IMR-90 (cell line): Measurements from ENCODE around the gene EBF3. TPM values are rescaled to one million over a fixed set of nuclear protein-coding genes. Genes with fewer than 3 reads are reported as not detected.

Experiments
- ATAC-seq: fragments of 200-7000 bp; cut with Tn5 transposase; 2 replicates; pipeline ENCODE4 v1.9.1; 2020; ENCODE audit warnings: low read depth, mild to moderate bottlenecking, moderate library complexity
- BruUV-seq: library from RNA; stranded (reverse); fragments of 400-500 nt; replicated peaks from 2 replicates; lab custom pipeline; 2021; lab: Mats Ljungman, UMichigan
- CTCF ChIA-PET: fragments of 300-600 bp; formaldehyde crosslinking; extraction: SDS; loops from one replicate; lab custom pipeline; 2021; ENCODE audit warnings: antibody characterized with exemption; lab: Yijun Ruan, JAX
- POLR2A ChIA-PET: fragments of 300-600 bp; sonication (Branson Sonifier 250); formaldehyde crosslinking; loops from one replicate; lab custom pipeline; 2022; ENCODE audit warnings: antibody characterized with exemption; ENCODE audit not compliant: unreplicated experiment; lab: Charles Lee
- DNase-seq: peaks from one replicate; pipeline ENCODE4 v3.0.0; 2013
- H2AFZ ChIP-seq: replicated peaks from 2 replicates; pipeline ENCODE3; 2013; ENCODE audit warnings: low read length, mild to moderate bottlenecking; ENCODE audit not compliant: poor library complexity
- H2AK5ac ChIP-seq: 2 replicates; pipeline ENCODE4 v1.6.1; 2013; ENCODE audit warnings: low read depth, low read length, inconsistent platforms
- H2AK9ac ChIP-seq: replicated peaks from 2 replicates; pipeline ENCODE3; 2013; ENCODE audit warnings: mild to moderate bottlenecking, low read depth, low read length, moderate library complexity; ENCODE audit not compliant: poor library complexity
- H2BK120ac ChIP-seq: 2 replicates; pipeline ENCODE4 v1.6.1; 2013; ENCODE audit warnings: low read depth, low read length, inconsistent platforms
- H2BK15ac ChIP-seq: 3 replicates; pipeline ENCODE4 v1.6.1; 2013; ENCODE audit warnings: low read depth, low read length, inconsistent platforms
- H2BK20ac ChIP-seq: 2 replicates; pipeline ENCODE4 v1.6.1; 2013; ENCODE audit warnings: low read depth, mild to moderate bottlenecking, inconsistent platforms, low read length, moderate library complexity
- H2BK5ac ChIP-seq: 2 replicates; pipeline ENCODE4 v1.6.1; 2013; ENCODE audit warnings: mild to moderate bottlenecking, low read depth, low read length, inconsistent platforms; ENCODE audit not compliant: poor library complexity, severe bottlenecking
- H3K14ac ChIP-seq: replicated peaks from 2 replicates; pipeline ENCODE4 v1.6.1; 2013; ENCODE audit warnings: low read depth, low read length, inconsistent platforms
- H3K18ac ChIP-seq: 2 replicates; pipeline ENCODE4 v1.6.1; 2013; ENCODE audit warnings: low read depth, low read length, control low read depth
- H3K23ac ChIP-seq: 2 replicates; pipeline ENCODE4 v1.6.1; 2013; ENCODE audit warnings: low read depth, low read length, inconsistent platforms
- H3K27ac ChIP-seq: 2 replicates; pipeline ENCODE4 v1.5.1; 2013; ENCODE audit warnings: mild to moderate bottlenecking, control low read depth, low read length; ENCODE audit not compliant: insufficient read depth
- H3K27me3 ChIP-seq: 2 replicates; pipeline ENCODE4 v1.6.1; 2013; ENCODE audit warnings: low read length; ENCODE audit not compliant: control insufficient read depth, insufficient read depth
- H3K36me3 ChIP-seq: 2 replicates; pipeline ENCODE4 v1.6.1; 2013; ENCODE audit warnings: low read length, mixed read lengths; ENCODE audit not compliant: control insufficient read depth, insufficient read depth
- H3K4ac ChIP-seq: 2 replicates; pipeline ENCODE4 v1.6.1; 2013; ENCODE audit warnings: low read depth, low read length, inconsistent platforms
- H3K4me1 ChIP-seq: 2 replicates; pipeline ENCODE4 v1.6.1; 2013; ENCODE audit warnings: low read length, mixed read lengths; ENCODE audit not compliant: control insufficient read depth, insufficient read depth
- H3K4me2 ChIP-seq: 2 replicates; pipeline ENCODE4 v1.6.1; 2013; ENCODE audit warnings: low read depth, mild to moderate bottlenecking, control low read depth, low read length, moderate library complexity
- H3K4me3 ChIP-seq: 2 replicates; pipeline ENCODE4 v1.5.1; 2013; ENCODE audit warnings: low read depth, mild to moderate bottlenecking, control low read depth, low read length, moderate library complexity; ENCODE audit not compliant: insufficient read depth
- H3K56ac ChIP-seq: 2 replicates; pipeline ENCODE4 v1.6.1; 2013; ENCODE audit warnings: low read length, inconsistent platforms; ENCODE audit not compliant: insufficient read depth; ENCODE audit errors: extremely low read depth
- H3K79me1 ChIP-seq, 2 experiments: 2 replicates each; pipeline ENCODE4 v1.6.1; 2013; ENCODE audit warnings: low read length in 2 of 2, inconsistent platforms in 1 of 2, low read depth in 1 of 2
- H3K9ac ChIP-seq: 2 replicates; pipeline ENCODE4 v1.6.1; 2013; ENCODE audit warnings: low read depth, low read length, control low read depth
- H3K9me1 ChIP-seq: 2 replicates; pipeline ENCODE4 v1.6.1; 2013; ENCODE audit warnings: low read length, inconsistent platforms; ENCODE audit not compliant: insufficient read depth
- H3K9me3 ChIP-seq: 2 replicates; pipeline ENCODE4 v1.6.1; 2013; ENCODE audit warnings: low read length; ENCODE audit not compliant: control insufficient read depth, insufficient read depth
- H4K20me1 ChIP-seq: 2 replicates; pipeline ENCODE4 v1.6.1; 2013; ENCODE audit warnings: low read length, inconsistent platforms; ENCODE audit not compliant: insufficient read depth
- H4K5ac ChIP-seq: 2 replicates; pipeline ENCODE4 v1.6.1; 2013; ENCODE audit warnings: mild to moderate bottlenecking, low read depth, low read length, control low read depth
- H4K8ac ChIP-seq, 2 experiments: 2 replicates each; pipeline ENCODE4 v1.6.1; 2013; ENCODE audit warnings: low read depth in 2 of 2, low read length in 2 of 2, control low read depth in 1 of 2, inconsistent platforms in 1 of 2
- H4K91ac ChIP-seq: 2 replicates; pipeline ENCODE4 v1.6.1; 2013; ENCODE audit warnings: low read depth, low read length, inconsistent platforms; ENCODE audit not compliant: insufficient read depth
- CTCF ChIP-seq: conservative IDR thresholded peaks from 2 replicates; pipeline ENCODE4 v1.5.1; 2012; ENCODE audit warnings: mild to moderate bottlenecking, low read depth, low read length, improper control_type of control experiment
- FOS ChIP-seq: fragments of 150-350 bp; IDR thresholded peaks from 2 replicates; pipeline ENCODE4 v1.6.1; 2016; ENCODE audit warnings: low read depth, low read length
- MAZ ChIP-seq: IDR thresholded peaks from 2 replicates; pipeline ENCODE4 v1.6.1; 2012; ENCODE audit warnings: low read depth, mild to moderate bottlenecking, low read length, improper control_type of control experiment, moderate library complexity, borderline replicate concordance
- POLR2A ChIP-seq: IDR thresholded peaks from 2 replicates; pipeline ENCODE4 v1.6.1; 2012; ENCODE audit warnings: mild to moderate bottlenecking, low read depth, low read length
- WGBS, 2 experiments: methylation state at CpG; one replicate each; pipeline versions ENCODE4 v1.1.5 to v1.1.7; 2013; ENCODE audit warnings: missing lambda C conversion rate in 2 of 2; ENCODE audit not compliant: insufficient read length in 1 of 2; ENCODE audit errors: extremely low coverage in 2 of 2; 5-methylcytosine and 5-hydroxymethylcytosine counted together
- dilution Hi-C: fragments of 300-500 bp; cut with HindIII; formaldehyde crosslinking; loops from one replicate; pipeline ENCODE4 v1.14.3; 2018; ENCODE audit warnings: low sequenced_read_pairs; ENCODE audit not compliant: unreplicated experiment
- in situ Hi-C: fragments of 300-500 bp; cut with MboI; formaldehyde crosslinking; loops from 3 replicates; pipeline ENCODE4 v1.14.3; 2019; ENCODE audit warnings: low sequenced_read_pairs, inconsistent platforms, mixed read lengths
- intact Hi-C: fragments of 100-400 bp; cut with micrococcal nuclease; formaldehyde crosslinking; loops from 2 replicates; pipeline ENCODE4 v1.10.0; 2022
- polyA plus RNA-seq, 3 experiments: library from polyadenylated mRNA; depleted of rRNA; stranded (reverse); fragments of >200 nt; gene quantifications; 2 replicates each; pipeline ENCODE4 v1.2.3, GENCODE V29; 2012; ENCODE audit warnings: low replicate concordance in 1 of 3
- total RNA-seq: library from RNA; depleted of rRNA; stranded (reverse); fragments of >200 nt; gene quantifications from 2 replicates; pipeline ENCODE4 v1.2.3, GENCODE V29; 2012
- TF ChIP-seq, protein P1 (sequence below): fragments of 150-350 bp; IDR thresholded peaks from 2 replicates; pipeline ENCODE4 v1.6.1; 2016; ENCODE audit warnings: low read depth, mild to moderate bottlenecking, low read length, moderate library complexity, borderline replicate concordance

The EBF3 gene
- total and polyA plus RNA-seq, 2 of the 4 experiments (the other 2 are of a cell fraction) = 0.36 to 0.70 TPM

- no peak overlapping the region for H3K4ac ChIP-seq
- H2AK9ac ChIP-seq = no peak overlapping the region
- no peak overlapping the region for H3K23ac ChIP-seq
- H3K27ac ChIP-seq = no peak overlapping the region
- no peaks in the 10 kb centered on the region for H3K36me3 ChIP-seq
- H2AFZ ChIP-seq = no peak overlapping the region
- no peak overlapping the region for H2BK20ac ChIP-seq
- no peak overlapping the region for H2AK5ac ChIP-seq
- ChIA-PET CTCF (no interaction called here), POLR2A (no interaction called here)
- no peak overlapping the region for H4K8ac ChIP-seq
- H3K56ac ChIP-seq = no peak overlapping the region
- H2BK15ac ChIP-seq = no peak overlapping the region
- DNase-seq (no peak), ATAC-seq (no peak)
- H2BK5ac ChIP-seq = no peak overlapping the region
- H4K91ac ChIP-seq = no peak overlapping the region
- no peak overlapping the region for H3K18ac ChIP-seq
- no peak overlapping the region for H2BK120ac ChIP-seq
- H3K9ac ChIP-seq = no peak overlapping the region
- H3K9me3 ChIP-seq = peaks cover 25% of the 10 kb centered on the region
- H3K79me1 ChIP-seq = no peaks in the 10 kb centered on the region
- H3K9me1 ChIP-seq = no peaks in the 10 kb centered on the region
- no TSS peak for BruUV-seq
- dilution Hi-C loops (no loop called here), intact Hi-C loops (no loop called here), in situ Hi-C loops (no loop called here)
- H4K20me1 ChIP-seq = no peaks in the 10 kb centered on the region
- no peak overlapping the region for H3K4me3 ChIP-seq
- TF ChIP-seq POLR2A = no peak
- no peak for TF ChIP-seq MAZ
- TF ChIP-seq FOS = no peak
- TF ChIP-seq CTCF = no peak
- TF ChIP-seq, protein P1, sequence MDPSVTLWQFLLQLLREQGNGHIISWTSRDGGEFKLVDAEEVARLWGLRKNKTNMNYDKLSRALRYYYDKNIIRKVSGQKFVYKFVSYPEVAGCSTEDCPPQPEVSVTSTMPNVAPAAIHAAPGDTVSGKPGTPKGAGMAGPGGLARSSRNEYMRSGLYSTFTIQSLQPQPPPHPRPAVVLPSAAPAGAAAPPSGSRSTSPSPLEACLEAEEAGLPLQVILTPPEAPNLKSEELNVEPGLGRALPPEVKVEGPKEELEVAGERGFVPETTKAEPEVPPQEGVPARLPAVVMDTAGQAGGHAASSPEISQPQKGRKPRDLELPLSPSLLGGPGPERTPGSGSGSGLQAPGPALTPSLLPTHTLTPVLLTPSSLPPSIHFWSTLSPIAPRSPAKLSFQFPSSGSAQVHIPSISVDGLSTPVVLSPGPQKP = no peak
- no peak overlapping the region for H3K4me2 ChIP-seq
- H3K14ac ChIP-seq = no peak overlapping the region
- no peaks in the 10 kb centered on the region for H3K4me1 ChIP-seq
- WGBS, 2 experiments = no CpG with 5 or more reads among the region's 26 CpGs
- no peaks in the 10 kb centered on the region for H3K27me3 ChIP-seq
- no peak overlapping the region for H4K5ac ChIP-seq
These were observed 155.7 kb downstream of the EBF3 start for GRCh38 chr10:129808092-129808983.
